IPS-18a (cell line): ENCODE measurements around the gene KCNH1.

Experiments
- H3K27ac ChIP-seq: one replicate; pipeline ENCODE4 v1.5.1; 2013; ENCODE audit warnings: low read length
- H3K27me3 ChIP-seq: one replicate; pipeline ENCODE4 v1.6.1; 2013; ENCODE audit warnings: mild to moderate bottlenecking, low read length; ENCODE audit not compliant: control insufficient read depth, insufficient read depth
- H3K36me3 ChIP-seq: one replicate; pipeline ENCODE4 v1.6.1; 2013; ENCODE audit warnings: low read depth, low read length; ENCODE audit not compliant: control insufficient read depth
- H3K4me1 ChIP-seq: one replicate; pipeline ENCODE4 v1.6.1; 2013; ENCODE audit warnings: low read depth, low read length; ENCODE audit not compliant: control insufficient read depth
- H3K4me3 ChIP-seq: one replicate; pipeline ENCODE4 v1.5.1; 2013; ENCODE audit warnings: low read length
- H3K9ac ChIP-seq: one replicate; pipeline ENCODE4 v1.6.1; 2013; ENCODE audit warnings: mild to moderate bottlenecking, low read length, moderate library complexity
- H3K9me3 ChIP-seq: one replicate; pipeline ENCODE4 v1.6.1; 2013; ENCODE audit warnings: low read depth, low read length; ENCODE audit not compliant: control insufficient read depth

KCNH1 gene

GRCh38 chr1:210645582-210646257 lies 488.2 kb downstream of the KCNH1 start:
- H3K9ac ChIP-seq, result no peak overlapping the region
- no peaks in the 10 kb centered on the region for H3K9me3 ChIP-seq
- H3K4me3 ChIP-seq, result no peak overlapping the region
- H3K36me3 ChIP-seq, result no peaks in the 10 kb centered on the region
- H3K4me1 ChIP-seq, result no peaks in the 10 kb centered on the region
- no peaks in the 10 kb centered on the region for H3K27me3 ChIP-seq
- H3K27ac ChIP-seq, result no peak overlapping the region

GRCh38 chr1:210641582-210641981 lies 492.4 kb downstream of the KCNH1 start:
- Histone ChIP-seq H3K9ac (no peak overlapping the region), H3K27ac (no peak overlapping the region), H3K9me3 (no peaks in the 10 kb centered on the region), H3K4me3 (no peak overlapping the region), H3K27me3 (no peaks in the 10 kb centered on the region), H3K36me3 (no peaks in the 10 kb centered on the region), H3K4me1 (no peaks in the 10 kb centered on the region)

GRCh38 chr1:210635108-210635507 lies 498.8 kb downstream of the KCNH1 start:
- H3K9me3 ChIP-seq, result no peaks in the 10 kb centered on the region
- H3K36me3 ChIP-seq, result no peaks in the 10 kb centered on the region
- H3K4me3 ChIP-seq, result no peak overlapping the region
- no peak overlapping the region for H3K9ac ChIP-seq
- H3K27me3 ChIP-seq, result no peaks in the 10 kb centered on the region
- H3K4me1 ChIP-seq, result no peaks in the 10 kb centered on the region
- no peak overlapping the region for H3K27ac ChIP-seq

- Histone ChIP-seq H3K9me3 (no peaks in the 10 kb centered on the region), H3K27me3 (no peaks in the 10 kb centered on the region), H3K27ac (no peak overlapping the region)
These were observed 500.3 kb downstream of the KCNH1 start for GRCh38 chr1:210633636-210634035.

GRCh38 chr1:210633140-210633539 lies 500.8 kb downstream of the KCNH1 start:
- no peaks in the 10 kb centered on the region for H3K27me3 ChIP-seq

More at GRCh38 chr1:210633636-210634035, 500.3 kb downstream of the KCNH1 start:
- no peaks in the 10 kb centered on the region for H3K4me1 ChIP-seq
- no peak overlapping the region for H3K9ac ChIP-seq
- H3K36me3 ChIP-seq, result no peaks in the 10 kb centered on the region
- no peak overlapping the region for H3K4me3 ChIP-seq

GRCh38 chr1:210631399-210631798 lies 502.5 kb downstream of the KCNH1 start:
- Histone ChIP-seq H3K9ac (no peak overlapping the region), H3K9me3 (no peaks in the 10 kb centered on the region), H3K4me1 (no peaks in the 10 kb centered on the region), H3K4me3 (no peak overlapping the region), H3K36me3 (no peaks in the 10 kb centered on the region), H3K27ac (no peak overlapping the region), H3K27me3 (no peaks in the 10 kb centered on the region)

More at GRCh38 chr1:210633140-210633539, 500.8 kb downstream of the KCNH1 start:
- no peaks in the 10 kb centered on the region for H3K9me3 ChIP-seq
- no peaks in the 10 kb centered on the region for H3K36me3 ChIP-seq
- H3K9ac ChIP-seq, result no peak overlapping the region
- H3K4me3 ChIP-seq, result no peak overlapping the region
- H3K4me1 ChIP-seq, result no peaks in the 10 kb centered on the region
- no peak overlapping the region for H3K27ac ChIP-seq

- H3K4me3 ChIP-seq, result no peak overlapping the region
- no peaks in the 10 kb centered on the region for H3K36me3 ChIP-seq
- H3K4me1 ChIP-seq, result no peaks in the 10 kb centered on the region
- H3K27ac ChIP-seq, result no peak overlapping the region
- H3K27me3 ChIP-seq, result no peaks in the 10 kb centered on the region
- no peaks in the 10 kb centered on the region for H3K9me3 ChIP-seq
- H3K9ac ChIP-seq, result no peak overlapping the region
These were observed 504.7 kb downstream of the KCNH1 start for GRCh38 chr1:210629276-210629675.

- Histone ChIP-seq H3K4me1 (no peaks in the 10 kb centered on the region), H3K9ac (no peak overlapping the region), H3K4me3 (no peak overlapping the region), H3K27ac (no peak overlapping the region), H3K27me3 (no peaks in the 10 kb centered on the region), H3K9me3 (no peaks in the 10 kb centered on the region), H3K36me3 (no peaks in the 10 kb centered on the region)
These were observed 506.2 kb downstream of the KCNH1 start for GRCh38 chr1:210627755-210628154.
